HEK293T (cell line): Measurements from ENCODE around the gene RPL10.

Source experiments
- BHLHE40 ChIP-seq: fragments of 450-650 bp; IDR thresholded peaks from 2 replicates; pipeline ENCODE4 v1.6.1; 2016; ENCODE audit warnings: mild to moderate bottlenecking, moderate library complexity, borderline replicate concordance
- ELF4 ChIP-seq: fragments of 450-650 bp; IDR thresholded peaks from 2 replicates; pipeline ENCODE4 v1.6.1; 2017; ENCODE audit warnings: antibody characterized with exemption
- LEF1 ChIP-seq: fragments of 450-650 bp; IDR thresholded peaks from 2 replicates; pipeline ENCODE4 v1.6.1; 2017; ENCODE audit warnings: mild to moderate bottlenecking, borderline replicate concordance
- SP1 ChIP-seq: fragments of 450-650 bp; IDR thresholded peaks from 2 replicates; pipeline ENCODE4 v1.6.1; 2017
- SUZ12 ChIP-seq: fragments of 450-650 bp; IDR thresholded peaks from 2 replicates; pipeline ENCODE4 v1.6.1; 2016; ENCODE audit warnings: mild to moderate bottlenecking

- no peak for TF ChIP-seq SUZ12
- no peak for TF ChIP-seq BHLHE40
- no peak for TF ChIP-seq ELF4
- no peak for TF ChIP-seq SP1
- no peak for TF ChIP-seq LEF1
Observed at GRCh38 chrX:154402622-154403127, 4.5 kb downstream of the RPL10 start.
